AG08395 (cell line): Measurements from ENCODE around the gene ZFPM1.

Experiments used
- DNase-seq: peaks from one replicate; pipeline ENCODE4 v3.0.0; 2012; ENCODE audit warnings: mixed read lengths, low spot score

ZFPM1 gene

DNA sequence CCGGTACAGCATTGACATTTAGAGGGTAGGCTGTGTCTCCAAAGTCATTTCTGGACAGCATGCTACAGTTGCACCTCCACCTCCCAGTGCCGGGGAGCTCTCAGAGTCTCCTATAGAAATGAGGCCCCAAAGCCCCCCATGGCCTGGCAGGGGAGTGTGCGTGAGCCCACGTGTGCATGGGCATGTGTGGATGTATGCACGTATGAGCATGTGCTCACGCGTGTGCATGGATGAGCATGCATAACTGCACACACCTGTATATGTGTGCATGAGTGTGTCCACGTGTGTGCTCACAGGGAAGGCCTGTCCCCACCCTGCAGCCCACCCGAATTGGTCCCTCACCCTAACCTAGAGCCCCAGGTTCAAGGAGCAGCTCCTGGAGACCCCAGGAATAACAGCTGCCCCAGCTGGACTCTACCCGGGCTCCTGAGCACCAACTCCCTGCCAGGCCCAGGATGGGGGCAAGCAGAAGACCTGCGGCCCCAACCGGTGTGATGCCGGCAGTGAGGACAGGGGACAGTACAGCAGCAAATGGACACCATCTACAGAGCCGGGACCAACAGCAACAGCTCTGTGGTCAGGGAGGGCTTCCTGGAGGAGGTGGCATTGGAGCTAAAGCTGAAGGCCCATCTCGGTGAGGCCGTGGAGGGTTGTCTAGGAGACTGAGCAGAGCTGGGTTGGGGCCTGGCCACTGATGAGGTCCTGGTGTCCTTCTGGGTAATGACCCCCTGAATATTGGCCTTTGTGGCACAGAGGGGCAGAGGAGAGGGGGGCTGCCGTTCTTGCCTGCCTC is 35.2 kb upstream of the ZFPM1 start:
- no peak for DNase-seq

DNA sequence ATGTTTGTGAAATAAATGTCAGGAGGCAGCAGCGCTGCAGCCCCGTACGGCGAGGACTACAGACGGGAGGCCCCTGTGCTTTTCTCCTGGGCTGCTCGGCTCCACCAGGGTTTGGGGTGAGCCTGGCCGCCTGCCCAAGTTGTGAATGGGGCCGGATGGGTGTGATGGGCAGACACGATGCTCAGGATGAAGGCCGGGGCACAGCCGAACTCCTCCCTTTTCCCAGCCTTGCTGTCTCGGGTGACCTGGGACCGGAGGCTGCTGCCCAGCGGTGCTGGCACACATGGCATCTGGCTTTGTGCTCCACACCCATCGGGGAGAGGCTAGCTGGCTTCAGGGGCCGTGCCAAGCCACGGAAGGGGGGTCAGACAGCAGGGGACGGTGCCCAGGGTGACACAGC is 34.2 kb upstream of the ZFPM1 start:
- DNase-seq = no peak

DNA sequence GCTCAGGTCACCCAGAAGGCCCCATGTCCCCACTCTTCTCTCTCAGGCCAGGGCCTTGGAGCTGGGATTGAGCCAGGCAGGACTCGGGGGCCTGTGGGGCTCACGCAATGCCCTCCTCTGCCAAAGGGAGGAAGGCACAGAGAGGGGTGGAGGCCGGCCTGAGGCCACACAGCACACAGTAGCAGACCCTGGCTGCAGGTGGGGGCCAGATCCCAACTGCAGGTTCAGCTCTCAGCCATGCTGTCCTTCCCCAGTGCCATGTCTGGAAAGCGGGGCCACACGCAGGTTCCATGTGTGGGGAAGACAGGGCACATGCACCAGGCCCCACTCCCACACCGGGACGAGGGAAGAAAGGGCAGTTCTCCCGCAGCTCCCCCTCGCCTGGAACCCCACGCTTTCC is 33.3 kb upstream of the ZFPM1 start:
- DNase-seq = no peak

DNA sequence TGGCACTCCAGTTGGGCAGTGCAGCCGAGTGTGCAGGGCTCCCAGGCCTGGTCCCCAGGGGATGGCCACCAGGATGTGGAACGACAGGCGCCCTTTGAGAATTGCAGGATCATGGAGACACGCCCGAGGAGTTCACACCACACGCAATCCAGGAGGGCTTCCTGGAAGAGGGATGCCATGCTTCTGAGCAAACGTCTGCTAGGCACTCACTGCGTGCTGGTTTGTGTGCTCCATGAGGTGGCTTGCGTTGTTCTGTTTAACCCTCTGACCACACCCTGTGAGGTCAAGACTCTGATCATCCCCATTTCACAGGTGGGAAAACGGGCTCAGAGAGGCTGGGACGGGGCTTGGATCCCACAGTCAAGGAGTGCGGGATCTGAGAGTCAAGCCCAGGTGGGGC is 32.6 kb upstream of the ZFPM1 start:
- no peak for DNase-seq

DNA sequence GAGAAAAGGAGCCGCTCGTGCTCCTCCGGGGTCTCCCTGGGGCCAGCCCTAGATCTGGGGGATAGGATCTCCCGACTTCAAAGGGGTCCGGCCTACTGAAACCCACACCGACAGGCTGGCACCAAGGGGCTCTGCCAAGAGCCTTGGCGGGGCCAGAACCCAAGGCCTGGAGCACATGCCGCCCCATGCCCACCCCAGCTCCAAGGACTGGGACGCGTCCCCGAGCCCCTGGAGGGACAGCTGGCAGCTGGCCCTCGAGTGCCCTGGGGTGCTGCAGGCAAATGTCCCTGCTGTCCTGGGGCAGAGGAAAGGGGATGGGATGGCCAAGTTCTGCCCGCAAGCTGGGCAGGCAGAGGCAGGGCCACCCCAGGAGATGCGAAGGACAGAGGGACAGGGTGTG is 31.8 kb upstream of the ZFPM1 start:
- no peak for DNase-seq

DNA sequence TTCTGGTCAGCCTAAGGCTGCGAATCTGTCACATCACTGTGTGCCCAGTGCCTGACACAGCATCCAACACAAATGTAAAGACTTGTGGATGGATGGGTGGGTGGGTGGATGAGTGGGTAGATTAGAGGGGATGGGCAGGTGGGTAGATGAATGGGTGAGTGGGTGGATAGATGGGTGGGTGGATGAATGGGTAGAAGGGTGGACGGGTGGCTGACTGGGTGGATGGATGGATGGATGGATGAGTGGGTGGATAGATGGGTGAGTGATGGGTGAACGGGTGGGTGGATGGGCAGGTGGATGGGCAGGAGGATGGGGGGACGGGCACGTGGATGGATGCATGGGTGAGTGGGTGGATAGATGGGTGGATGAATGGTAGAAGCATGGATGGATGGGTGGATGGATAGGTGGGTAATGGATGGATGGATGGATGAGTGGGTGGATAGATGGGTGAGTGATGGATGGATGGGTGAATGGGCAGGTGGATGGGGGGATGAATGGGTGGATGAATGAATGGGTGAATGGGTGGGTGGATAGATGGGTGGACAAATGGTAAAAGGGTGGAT is 31.1 kb upstream of the ZFPM1 start:
- no peak for DNase-seq

DNA sequence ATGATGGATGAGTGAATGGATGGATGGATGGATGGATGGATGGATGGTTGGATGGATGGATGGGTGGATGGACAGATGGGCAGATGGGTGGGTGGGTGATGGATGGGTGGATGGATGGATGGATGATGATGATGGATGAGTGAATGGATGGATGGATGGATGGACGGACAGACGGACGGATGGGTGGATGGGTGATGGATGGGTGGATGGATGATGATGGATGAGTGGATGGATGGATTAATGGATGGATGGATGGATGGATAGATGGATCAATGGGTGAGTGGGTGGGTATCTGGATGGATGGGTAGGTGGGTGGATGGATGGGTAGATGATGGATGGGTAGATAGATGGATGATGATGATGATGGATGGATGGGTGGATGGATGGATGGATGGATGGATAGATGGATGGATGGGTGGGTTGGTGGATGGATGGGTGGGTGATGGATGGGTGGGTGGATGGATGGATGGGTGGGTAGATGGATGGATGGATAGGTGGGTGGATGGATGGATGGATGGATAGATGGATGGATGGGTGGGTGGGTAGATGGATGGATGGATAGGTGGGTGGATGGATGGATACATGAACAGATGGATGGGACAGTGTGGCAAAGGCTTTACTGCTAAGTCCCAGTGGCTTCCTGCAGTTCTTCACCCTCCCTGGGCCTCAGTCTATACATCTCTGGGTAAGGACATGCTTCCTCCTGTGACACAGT is 30.2 kb upstream of the ZFPM1 start:
- DNase-seq = no peak

DNA sequence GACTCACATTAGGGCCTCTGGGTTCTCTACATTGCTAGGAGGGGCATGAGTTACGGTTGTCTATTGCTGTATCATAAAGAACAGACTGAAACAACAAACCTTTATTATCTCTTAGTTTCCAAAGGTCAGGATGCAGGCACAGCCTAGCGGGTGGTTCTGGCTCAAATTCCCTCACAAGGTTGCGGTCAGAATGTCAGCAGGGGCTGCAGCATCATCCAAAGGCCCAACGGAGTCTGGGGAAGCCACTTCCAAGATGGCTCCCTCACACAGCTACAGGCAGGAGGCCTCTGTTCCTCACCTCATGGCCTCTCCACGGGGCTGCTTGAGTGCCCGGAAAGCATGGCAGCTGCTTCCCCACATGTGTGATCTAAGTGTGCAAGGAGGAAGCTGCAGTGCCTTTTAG is 29.6 kb upstream of the ZFPM1 start:
- DNase-seq = no peak

DNA sequence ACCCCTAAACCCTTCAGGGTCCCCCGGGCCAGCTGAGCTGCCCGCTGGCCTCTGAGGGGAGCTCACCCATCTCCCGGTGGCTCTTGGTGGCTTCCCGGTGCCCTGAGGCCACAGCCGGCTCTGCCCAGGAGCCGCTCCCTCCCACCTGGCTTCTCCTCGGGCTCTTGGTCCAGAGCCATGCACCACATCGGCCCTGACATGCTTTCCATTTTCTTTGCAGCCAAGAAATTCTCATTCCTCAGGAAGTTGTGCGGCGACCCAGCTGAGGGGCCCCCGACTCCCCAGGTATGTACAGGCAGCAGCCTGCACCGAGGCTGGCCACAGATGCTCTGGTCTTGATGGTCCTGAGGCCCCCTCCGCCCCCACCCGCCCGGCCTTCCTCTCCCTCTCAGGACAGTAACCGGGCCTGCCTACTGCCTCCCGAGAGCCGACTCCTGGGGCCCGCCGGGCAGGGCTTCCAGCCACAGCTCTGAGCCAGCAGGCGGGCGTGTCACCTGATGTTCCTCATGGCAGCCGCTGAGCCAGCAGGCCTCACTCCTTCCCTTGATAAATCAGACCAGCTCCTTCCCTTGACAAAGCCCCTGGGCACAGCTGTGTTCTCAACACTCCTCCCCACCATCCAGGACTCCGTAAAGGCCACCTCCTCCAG is 28.4 kb upstream of the ZFPM1 start:
- DNase-seq = no peak

DNA sequence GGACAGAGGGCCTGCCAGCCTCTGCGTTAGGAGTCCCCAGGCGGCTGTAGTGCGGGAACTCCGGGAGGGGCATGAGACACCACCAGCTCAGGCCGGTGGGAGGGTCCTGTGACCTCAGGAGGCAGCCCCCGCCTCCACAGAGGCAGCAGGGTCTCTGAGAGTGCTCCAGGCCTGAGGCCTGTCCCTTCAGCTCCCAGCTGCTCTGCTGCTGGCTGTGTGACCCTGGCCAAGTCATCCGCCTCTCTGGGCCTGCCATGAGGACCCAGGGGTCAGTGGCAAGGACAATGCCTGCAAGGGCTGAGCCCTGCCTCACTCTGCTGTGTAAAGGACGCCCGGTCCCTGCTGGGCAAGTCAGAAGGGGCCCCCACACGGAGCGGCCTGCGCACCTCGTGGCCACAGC is 27.1 kb upstream of the ZFPM1 start:
- DNase-seq = no peak

DNA sequence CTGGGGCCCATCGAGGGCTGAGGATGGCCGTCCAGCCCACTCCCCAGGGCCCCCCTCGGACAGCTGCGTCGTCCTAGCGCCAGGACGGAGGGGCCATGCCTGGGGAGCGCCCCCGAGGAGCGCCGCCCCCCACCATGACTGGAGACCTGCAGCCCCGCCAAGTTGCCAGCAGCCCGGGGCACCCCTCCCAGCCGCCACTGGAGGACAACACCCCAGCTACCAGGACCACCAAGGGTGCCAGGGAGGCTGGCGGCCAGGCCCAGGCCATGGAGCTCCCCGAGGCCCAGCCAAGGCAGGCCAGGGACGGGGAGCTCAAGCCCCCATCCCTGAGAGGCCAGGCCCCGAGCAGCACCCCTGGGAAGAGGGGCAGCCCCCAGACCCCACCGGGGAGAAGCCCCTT is 25.7 kb upstream of the ZFPM1 start:
- no peak for DNase-seq

DNA sequence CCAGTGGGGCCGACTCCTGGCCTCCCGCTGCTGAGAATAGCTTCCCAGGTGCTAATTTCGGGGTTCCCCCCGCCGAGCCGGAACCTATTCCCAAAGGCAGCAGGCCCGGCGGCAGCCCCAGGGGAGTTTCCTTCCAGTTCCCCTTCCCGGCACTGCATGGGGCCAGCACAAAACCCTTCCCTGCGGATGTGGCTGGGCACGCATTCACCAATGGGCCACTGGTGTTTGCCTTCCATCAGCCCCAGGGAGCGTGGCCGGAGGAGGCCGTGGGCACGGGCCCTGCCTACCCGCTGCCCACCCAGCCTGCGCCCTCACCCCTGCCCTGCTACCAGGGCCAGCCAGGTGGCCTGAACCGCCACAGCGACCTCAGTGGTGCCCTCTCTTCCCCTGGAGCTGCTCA is 24.9 kb upstream of the ZFPM1 start:
- DNase-seq = no peak

DNA sequence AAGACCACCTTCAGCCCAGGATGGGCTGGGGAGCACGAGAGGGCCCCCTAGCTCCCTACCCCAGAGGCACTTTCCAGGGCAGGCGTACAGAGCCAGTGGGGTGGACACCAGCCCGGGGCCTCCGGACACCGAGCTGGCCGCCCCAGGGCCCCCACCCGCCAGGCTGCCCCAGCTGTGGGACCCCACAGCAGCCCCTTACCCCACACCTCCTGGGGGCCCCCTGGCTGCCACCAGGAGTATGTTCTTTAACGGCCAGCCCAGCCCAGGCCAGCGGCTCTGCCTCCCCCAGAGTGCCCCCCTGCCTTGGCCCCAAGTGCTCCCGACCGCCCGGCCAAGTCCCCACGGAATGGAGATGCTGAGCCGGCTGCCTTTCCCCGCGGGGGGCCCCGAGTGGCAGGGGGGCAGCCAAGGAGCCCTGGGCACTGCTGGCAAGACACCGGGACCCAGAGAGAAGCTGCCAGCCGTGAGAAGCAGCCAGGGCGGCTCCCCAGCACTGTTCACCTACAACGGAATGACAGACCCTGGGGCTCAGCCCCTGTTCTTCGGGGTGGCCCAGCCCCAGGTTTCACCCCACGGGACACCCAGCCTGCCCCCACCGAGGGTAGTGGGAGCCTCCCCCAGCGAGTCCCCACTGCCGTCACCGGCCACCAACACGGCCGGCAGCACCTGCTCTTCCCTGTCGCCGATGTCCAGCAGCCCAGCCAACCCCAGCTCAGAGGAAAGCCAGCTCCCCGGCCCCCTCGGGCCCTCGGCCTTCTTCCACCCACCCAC is 24.3 kb upstream of the ZFPM1 start:
- no peak for DNase-seq

DNA sequence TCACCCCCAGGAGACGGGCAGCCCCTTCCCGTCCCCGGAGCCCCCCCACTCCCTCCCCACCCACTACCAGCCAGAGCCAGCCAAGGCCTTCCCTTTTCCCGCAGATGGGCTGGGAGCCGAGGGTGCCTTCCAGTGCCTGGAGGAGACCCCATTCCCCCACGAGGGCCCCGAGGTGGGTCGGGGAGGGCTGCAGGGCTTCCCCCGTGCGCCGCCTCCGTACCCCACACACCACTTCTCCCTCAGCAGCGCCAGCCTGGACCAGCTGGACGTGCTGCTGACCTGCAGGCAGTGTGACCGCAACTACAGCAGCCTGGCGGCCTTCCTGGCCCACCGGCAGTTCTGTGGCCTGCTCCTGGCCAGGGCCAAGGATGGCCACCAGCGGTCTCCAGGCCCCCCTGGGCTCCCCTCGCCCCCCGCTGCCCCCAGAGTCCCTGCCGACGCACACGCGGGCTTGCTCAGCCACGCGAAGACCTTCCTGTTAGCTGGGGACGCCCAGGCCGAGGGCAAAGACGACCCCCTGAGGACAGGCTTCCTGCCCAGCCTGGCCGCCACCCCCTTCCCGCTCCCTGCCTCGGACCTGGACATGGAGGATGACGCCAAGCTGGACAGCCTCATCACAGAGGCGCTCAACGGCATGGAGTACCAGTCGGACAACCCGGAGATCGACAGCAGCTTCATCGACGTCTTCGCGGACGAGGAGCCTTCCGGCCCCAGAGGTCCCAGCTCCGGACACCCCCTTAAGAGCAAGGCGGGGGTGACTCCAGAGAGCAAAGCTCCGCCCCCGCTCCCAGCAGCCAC is 23.5 kb upstream of the ZFPM1 start:
- DNase-seq = no peak

DNA sequence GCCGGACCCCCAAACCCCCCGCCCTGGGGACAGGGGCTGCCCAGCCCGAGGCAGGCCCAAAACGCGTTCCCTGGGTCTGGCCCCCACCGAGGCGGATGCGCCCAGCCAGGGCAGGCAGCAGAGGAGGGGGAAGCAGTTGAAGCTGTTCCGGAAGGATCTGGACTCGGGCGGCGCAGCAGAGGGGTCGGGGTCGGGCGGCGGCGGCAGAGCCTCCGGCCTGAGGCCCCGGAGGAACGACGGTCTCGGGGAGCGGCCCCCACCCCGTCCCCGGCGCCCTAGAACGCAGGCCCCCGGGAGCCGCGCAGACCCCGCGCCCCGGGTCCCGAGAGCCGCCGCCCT is 22.9 kb upstream of the ZFPM1 start:
- DNase-seq = no peak

DNA sequence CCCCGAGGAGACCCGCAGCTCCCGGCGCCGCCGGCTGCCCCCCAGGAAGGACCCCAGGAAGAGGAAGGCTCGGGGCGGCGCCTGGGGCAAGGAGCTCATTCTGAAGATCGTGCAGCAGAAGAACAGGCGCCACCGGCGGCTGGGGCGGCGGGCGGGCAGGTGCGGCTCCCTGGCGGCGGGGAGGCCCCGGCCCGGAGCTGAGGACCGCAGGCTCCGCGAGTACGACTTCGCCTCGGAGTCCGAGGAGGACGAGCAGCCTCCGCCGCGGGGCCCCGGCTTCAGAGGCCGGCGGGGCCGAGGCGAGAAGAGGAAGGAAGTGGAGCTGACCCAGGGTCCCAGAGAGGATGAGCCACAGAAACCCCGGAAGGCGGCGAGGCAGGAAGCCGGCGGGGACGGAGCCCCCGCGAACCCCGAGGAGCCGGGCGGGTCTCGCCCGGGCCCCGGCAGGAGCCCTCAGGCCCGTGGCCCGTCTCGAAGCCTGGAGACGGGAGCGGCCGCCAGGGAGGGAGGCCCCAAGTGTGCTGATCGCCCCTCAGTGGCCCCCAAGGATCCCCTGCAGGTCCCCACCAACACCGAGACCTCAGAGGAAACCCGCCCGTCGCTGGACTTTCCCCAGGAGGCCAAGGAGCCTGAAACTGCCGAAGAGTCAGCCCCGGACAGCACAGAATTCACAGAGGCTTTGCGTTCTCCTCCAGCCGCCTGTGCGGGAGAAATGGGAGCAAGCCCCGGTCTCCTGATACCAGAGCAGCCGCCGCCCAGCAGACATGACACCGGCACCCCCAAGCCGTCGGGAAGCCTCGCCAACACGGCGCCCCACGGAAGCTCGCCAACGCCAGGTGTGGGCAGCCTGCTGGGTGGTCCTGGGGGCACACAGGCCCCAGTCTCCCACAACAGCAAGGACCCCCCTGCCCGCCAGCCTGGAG is 22.3 kb upstream of the ZFPM1 start:
- peak; percentile 30 for DNase-seq

DNA sequence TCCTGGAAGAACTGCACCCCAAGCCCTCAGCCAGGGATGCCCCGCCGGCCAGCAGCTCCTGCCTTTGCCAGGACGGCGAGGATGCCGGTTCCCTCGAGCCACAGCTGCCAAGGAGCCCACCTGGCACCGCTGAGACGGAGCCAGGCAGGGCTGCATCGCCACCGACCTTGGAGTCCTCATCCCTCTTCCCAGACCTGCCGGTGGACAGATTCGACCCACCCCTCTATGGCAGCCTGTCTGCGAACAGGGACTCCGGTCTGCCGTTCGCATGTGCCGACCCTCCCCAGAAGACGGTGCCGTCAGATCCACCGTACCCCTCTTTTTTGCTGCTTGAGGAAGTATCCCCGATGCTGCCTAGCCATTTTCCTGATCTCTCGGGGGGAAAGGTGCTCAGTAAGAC is 21.4 kb upstream of the ZFPM1 start:
- no peak for DNase-seq

DNA sequence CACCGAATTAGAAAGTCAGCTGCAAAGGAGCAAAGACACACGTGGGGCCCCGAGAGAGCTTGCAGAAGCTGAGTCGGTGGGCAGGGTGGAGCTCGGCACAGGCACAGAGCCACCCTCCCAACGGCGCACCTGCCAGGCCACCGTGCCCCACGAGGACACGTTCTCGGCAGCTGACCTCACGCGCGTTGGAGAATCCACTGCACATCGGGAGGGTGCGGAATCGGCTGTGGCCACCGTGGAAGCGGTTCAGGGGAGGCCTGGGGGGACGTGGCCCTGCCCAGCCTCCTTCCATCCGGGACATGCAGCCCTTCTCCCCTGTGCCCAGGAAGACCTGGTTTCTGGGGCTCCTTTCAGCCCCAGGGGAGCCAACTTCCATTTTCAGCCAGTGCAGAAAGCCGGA is 20.9 kb upstream of the ZFPM1 start:
- no peak for DNase-seq

DNA sequence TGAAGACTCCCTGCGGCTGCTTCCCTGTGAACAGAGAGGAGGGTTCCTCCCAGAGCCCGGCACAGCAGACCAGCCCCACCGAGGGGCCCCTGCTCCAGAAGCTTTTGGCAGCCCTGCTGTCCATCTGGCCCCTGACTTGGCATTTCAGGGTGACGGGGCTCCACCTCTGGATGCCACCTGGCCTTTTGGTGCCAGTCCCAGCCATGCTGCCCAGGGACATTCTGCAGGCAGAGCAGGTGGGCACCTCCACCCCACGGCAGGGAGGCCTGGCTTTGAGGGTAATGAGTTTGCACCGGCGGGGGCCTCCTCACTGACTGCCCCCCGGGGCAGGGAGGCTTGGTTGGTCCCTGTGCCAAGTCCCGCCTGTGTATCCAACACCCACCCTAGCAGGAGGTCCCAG is 20.3 kb upstream of the ZFPM1 start:
- no peak for DNase-seq

DNA sequence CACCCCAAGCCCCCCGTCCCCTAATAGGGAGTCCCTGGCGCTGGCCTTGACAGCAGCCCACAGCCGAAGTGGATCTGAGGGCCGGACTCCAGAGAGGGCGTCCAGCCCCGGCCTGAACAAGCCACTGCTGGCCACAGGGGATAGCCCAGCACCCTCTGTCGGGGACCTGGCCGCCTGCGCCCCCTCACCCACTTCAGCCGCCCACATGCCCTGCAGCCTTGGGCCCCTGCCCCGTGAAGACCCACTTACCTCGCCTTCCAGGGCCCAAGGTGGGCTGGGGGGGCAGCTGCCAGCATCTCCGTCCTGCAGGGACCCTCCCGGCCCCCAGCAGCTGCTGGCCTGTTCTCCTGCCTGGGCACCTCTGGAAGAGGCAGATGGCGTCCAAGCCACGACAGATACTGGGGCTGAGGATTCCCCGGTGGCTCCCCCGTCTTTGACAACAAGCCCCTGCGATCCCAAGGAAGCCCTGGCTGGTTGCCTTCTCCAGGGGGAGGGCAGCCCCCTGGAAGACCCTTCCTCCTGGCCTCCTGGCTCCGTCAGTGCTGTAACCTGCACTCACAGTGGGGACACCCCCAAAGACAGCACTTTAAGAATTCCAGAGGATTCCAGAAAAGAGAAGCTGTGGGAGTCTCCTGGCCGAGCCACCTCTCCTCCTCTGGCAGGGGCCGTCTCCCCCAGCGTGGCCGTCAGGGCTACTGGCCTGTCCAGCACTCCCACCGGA is 19.3 kb upstream of the ZFPM1 start:
- DNase-seq = no peak
